HepG2 (cell line): Measurements from ENCODE around the gene BIRC2. TPM values are rescaled to one million over a fixed set of nuclear protein-coding genes. Genes with fewer than 3 reads are reported as not detected.

Source experiments
- AFF4 ChIP-seq: sonication (generic); formaldehyde crosslinking; IDR thresholded peaks from 2 replicates; pipeline ENCODE4 v1.4.0; 2020; ENCODE audit warnings: missing genetic modification reagents
- ATAD3A ChIP-seq: sonication (generic); formaldehyde crosslinking; IDR thresholded peaks from 2 replicates; pipeline ENCODE4 v1.4.0; 2020; ENCODE audit warnings: missing genetic modification reagents
- BCLAF1 ChIP-seq: fragments of 450-650 bp; IDR thresholded peaks from 2 replicates; pipeline ENCODE4 v1.6.1; 2017; ENCODE audit warnings: mild to moderate bottlenecking
- CREB1 ChIP-seq, 2 experiments: fragments of 450-650 bp in 1 of 2; IDR thresholded peaks; 2 replicates each; pipeline ENCODE4 v1.6.1; 2016 to 2017; ENCODE audit warnings: control low read depth in 1 of 2, mild to moderate bottlenecking in 1 of 2, missing compliant biosample characterization in 1 of 2, missing genetic modification characterization in 1 of 2
- CTCF ChIP-seq: sonication (generic); formaldehyde crosslinking; IDR thresholded peaks from 2 replicates; pipeline ENCODE4 v1.5.0; 2020; ENCODE audit warnings: mild to moderate bottlenecking, missing genetic modification reagents, moderate library complexity
- GATAD1 ChIP-seq: IDR thresholded peaks from 2 replicates; pipeline ENCODE4 v1.6.1; 2016; ENCODE audit warnings: missing genetic modification reagents, missing compliant biosample characterization
- HOXA7 ChIP-seq: sonication (generic); formaldehyde crosslinking; IDR thresholded peaks from 2 replicates; pipeline ENCODE4 v1.8.1; 2022; ENCODE audit warnings: mild to moderate bottlenecking, missing genetic modification reagents, moderate library complexity
- JUND ChIP-seq: sonication (generic); formaldehyde crosslinking; IDR thresholded peaks from 2 replicates; pipeline ENCODE4 v1.8.0; 2022; ENCODE audit warnings: mild to moderate bottlenecking, missing genetic modification reagents
- KDM2A ChIP-seq: sonication (generic); formaldehyde crosslinking; IDR thresholded peaks from 2 replicates; pipeline ENCODE4 v1.4.0; 2020; ENCODE audit warnings: low read depth, missing genetic modification reagents, borderline replicate concordance
- KLF11 ChIP-seq: IDR thresholded peaks from 2 replicates; pipeline ENCODE4 v1.6.1; 2016; ENCODE audit warnings: missing compliant biosample characterization
- KMT2A ChIP-seq: sonication (generic); formaldehyde crosslinking; IDR thresholded peaks from 2 replicates; pipeline ENCODE4 v1.4.0; 2020; ENCODE audit warnings: missing genetic modification reagents
- MZF1 ChIP-seq: sonication (generic); formaldehyde crosslinking; IDR thresholded peaks from 2 replicates; pipeline ENCODE4 v1.8.1; 2023; ENCODE audit warnings: mild to moderate bottlenecking, missing genetic modification reagents, borderline replicate concordance
- NAIF1 ChIP-seq: sonication (generic); formaldehyde crosslinking; IDR thresholded peaks from 2 replicates; pipeline ENCODE4 v1.5.0; 2020; ENCODE audit warnings: mild to moderate bottlenecking, missing genetic modification reagents, borderline replicate concordance
- RBM39 ChIP-seq: fragments of 200-400 bp; formaldehyde crosslinking; IDR thresholded peaks from one replicate; pipeline ENCODE4 v1.6.1; 2018; ENCODE audit warnings: antibody characterized with exemption, mild to moderate bottlenecking, low read depth, low read length; ENCODE audit not compliant: poor library complexity, severe bottlenecking
- SAP130 ChIP-seq: IDR thresholded peaks from 2 replicates; pipeline ENCODE4 v1.6.1; 2016; ENCODE audit warnings: low read depth
- SATB2 ChIP-seq: sonication (generic); formaldehyde crosslinking; IDR thresholded peaks from 2 replicates; pipeline ENCODE4 v1.5.0; 2020; ENCODE audit warnings: missing genetic modification reagents
- ZKSCAN1 ChIP-seq: fragments of 150-350 bp; IDR thresholded peaks from 2 replicates; pipeline ENCODE4 v1.6.1; 2014; ENCODE audit warnings: low read length
- ZNF235 ChIP-seq: sonication (generic); formaldehyde crosslinking; IDR thresholded peaks from 2 replicates; pipeline ENCODE4 v1.8.1; 2023; ENCODE audit warnings: mild to moderate bottlenecking, missing genetic modification reagents, borderline replicate concordance
- ZNF30 ChIP-seq: sonication (generic); formaldehyde crosslinking; IDR thresholded peaks from 2 replicates; pipeline ENCODE4 v1.5.0; 2020; ENCODE audit warnings: mild to moderate bottlenecking, missing genetic modification reagents
- ZNF335 ChIP-seq: sonication (generic); formaldehyde crosslinking; IDR thresholded peaks from 2 replicates; pipeline ENCODE4 v1.4.0; 2020; ENCODE audit warnings: missing genetic modification reagents
- ZNF563 ChIP-seq: sonication (generic); formaldehyde crosslinking; IDR thresholded peaks from 2 replicates; pipeline ENCODE4 v1.8.0; 2022; ENCODE audit warnings: mild to moderate bottlenecking, moderate library complexity, missing genetic modification reagents
- ZNF704 ChIP-seq: sonication (generic); formaldehyde crosslinking; IDR thresholded peaks from 2 replicates; pipeline ENCODE4 v1.8.1; 2023; ENCODE audit warnings: mild to moderate bottlenecking, inconsistent platforms, moderate library complexity, missing genetic modification reagents, borderline replicate concordance
- polyA plus RNA-seq, 8 experiments: library from polyadenylated mRNA; depleted of rRNA in 3 of 8; stranded (reverse) in 7 of 8; unstranded in 1 of 8; fragments of >200 nt; fragmentation: Illumina TruSeq in 4 of 8; extraction: Trizol in 4 of 8; gene quantifications; 2 replicates each; pipeline versions ENCODE4 v1.2.1 to v1.2.3, GENCODE V29; 2011 to 2016; ENCODE audit warnings: low read depth in 4 of 8, missing spikeins in 1 of 8, mixed read lengths in 1 of 8; ENCODE audit not compliant: insufficient read depth in 1 of 8
- total RNA-seq, 5 experiments: library from RNA; depleted of rRNA; stranded (reverse); fragments of >200 nt; fragmentation: Illumina TruSeq; extraction: Trizol; gene quantifications; 2 replicates each; pipeline ENCODE4 v1.2.3, GENCODE V29; 2016; ENCODE audit warnings: low read depth in 1 of 5

Gene BIRC2
- total and polyA plus RNA-seq, 2 of the 13 experiments (the other 11 are each of a cell fraction or from before 2014, with no cell fraction given): 61.7 to 62.2 TPM

GRCh38 chr11:102341844-102342318 is 5.1 kb upstream of the BIRC2 start (continued):
- no peak for TF ChIP-seq ZNF563 (CRISPR knock-in tag)
- TF ChIP-seq ZKSCAN1: no peak
- TF ChIP-seq BCLAF1: no peak
- TF ChIP-seq GATAD1 (CRISPR knock-in tag): no peak
- TF ChIP-seq KMT2A (CRISPR knock-in tag): no peak
- no peak for TF ChIP-seq RBM39
- no peak for TF ChIP-seq ATAD3A
- peak; percentile 34; the same call in 1 of the 2 replicates for TF ChIP-seq SAP130 (CRISPR knock-in tag)
- no peak for TF ChIP-seq ZNF30 (CRISPR knock-in tag)
- no peak for TF ChIP-seq ZNF335 (CRISPR knock-in tag)
- no peak for TF ChIP-seq ZNF704 (CRISPR knock-in tag)
- TF ChIP-seq HOXA7 (CRISPR knock-in tag): no peak
- no peak for TF ChIP-seq CREB1 (IDR thresholded peaks at IDR 0.05)
- TF ChIP-seq CREB1 (CRISPR knock-in tag; IDR thresholded peaks at IDR 0.05): peak; percentile 31; the same call in 1 of the 2 replicates
- no peak for TF ChIP-seq KDM2A (CRISPR knock-in tag)
- no peak for TF ChIP-seq KLF11 (CRISPR knock-in tag)
- no peak for TF ChIP-seq AFF4 (CRISPR knock-in tag)
- no peak for TF ChIP-seq JUND (CRISPR knock-in tag)
- peak; percentile 99 for TF ChIP-seq MZF1 (CRISPR knock-in tag)
- TF ChIP-seq SATB2 (CRISPR knock-in tag): no peak
- peak; percentile 92 for TF ChIP-seq CTCF (CRISPR knock-in tag)
- TF ChIP-seq ZNF235 (CRISPR knock-in tag): no peak
- TF ChIP-seq NAIF1 (CRISPR knock-in tag): no peak
